DND-41 (cell line): ENCODE measurements around the gene GLIS2.

Experiments used
- ATAC-seq: fragments of 200-7000 bp; cut with Tn5 transposase; 3 replicates; pipeline ENCODE4 v1.9.1; 2021; ENCODE audit warnings: low read depth; ENCODE audit not compliant: insufficient read depth
- DNase-seq: peaks from one replicate; pipeline ENCODE4 v3.0.0-alpha.2; 2020
- H2AFZ ChIP-seq: 2 replicates; pipeline ENCODE4 v1.6.0; 2012; ENCODE audit warnings: low read depth, low read length
- H3K27ac ChIP-seq: 2 replicates; pipeline ENCODE4 v1.5.1; 2012; ENCODE audit warnings: low read length, inconsistent platforms
- H3K27me3 ChIP-seq: fragments of 200-600 bp; sonication (generic); 2 replicates; pipeline ENCODE4 v1.6.0; 2012; ENCODE audit warnings: low read length, mild to moderate bottlenecking, inconsistent platforms; ENCODE audit not compliant: insufficient read depth, poor library complexity
- H3K36me3 ChIP-seq: 2 replicates; pipeline ENCODE4 v1.5.1; 2012; ENCODE audit warnings: low read length, inconsistent platforms; ENCODE audit not compliant: insufficient read depth
- H3K4me1 ChIP-seq: 2 replicates; pipeline ENCODE4 v1.5.1; 2012; ENCODE audit warnings: mild to moderate bottlenecking, low read length; ENCODE audit not compliant: insufficient read depth
- H3K4me2 ChIP-seq: 2 replicates; pipeline ENCODE4 v1.6.0; 2012; ENCODE audit warnings: mild to moderate bottlenecking, moderate library complexity, low read length, inconsistent platforms; ENCODE audit not compliant: insufficient read depth
- H3K4me3 ChIP-seq, 2 experiments: fragments of 200-600 bp in 1 of 2; shearing (Covaris generic) in 1 of 2; 2 replicates each; pipeline ENCODE4 v1.5.1; 2012 to 2016; ENCODE audit warnings: inconsistent platforms in 2 of 2, low read length in 2 of 2, mild to moderate bottlenecking in 2 of 2, low read depth in 1 of 2, moderate library complexity in 1 of 2
- H3K79me2 ChIP-seq: 2 replicates; pipeline ENCODE4 v1.6.0; 2012; ENCODE audit warnings: low read length, inconsistent platforms; ENCODE audit not compliant: insufficient read depth
- H3K9ac ChIP-seq: 2 replicates; pipeline ENCODE4 v1.6.0; 2012; ENCODE audit warnings: low read depth, mild to moderate bottlenecking, inconsistent platforms, low read length, moderate library complexity
- H3K9me3 ChIP-seq: 2 replicates; pipeline ENCODE4 v1.5.1; 2012; ENCODE audit warnings: low read length, moderate library complexity, mild to moderate bottlenecking, inconsistent platforms; ENCODE audit not compliant: insufficient read depth, severe bottlenecking
- H4K20me1 ChIP-seq: 2 replicates; pipeline ENCODE4 v1.6.0; 2012; ENCODE audit warnings: low read length; ENCODE audit not compliant: insufficient read depth
- EZH2 ChIP-seq: IDR thresholded peaks from 3 replicates; pipeline ENCODE4 v1.6.1; 2012; ENCODE audit warnings: borderline replicate concordance, low read depth, mild to moderate bottlenecking, moderate library complexity, low read length, inconsistent platforms; ENCODE audit not compliant: severe bottlenecking
- TF ChIP-seq, protein P1 (sequence below): IDR thresholded peaks from 2 replicates; pipeline ENCODE4 v1.5.1; 2012; ENCODE audit warnings: borderline replicate concordance, low read length, moderate library complexity, mild to moderate bottlenecking; ENCODE audit not compliant: poor library complexity, severe bottlenecking; ENCODE audit errors: extremely low read depth

The GLIS2 gene

DNA sequence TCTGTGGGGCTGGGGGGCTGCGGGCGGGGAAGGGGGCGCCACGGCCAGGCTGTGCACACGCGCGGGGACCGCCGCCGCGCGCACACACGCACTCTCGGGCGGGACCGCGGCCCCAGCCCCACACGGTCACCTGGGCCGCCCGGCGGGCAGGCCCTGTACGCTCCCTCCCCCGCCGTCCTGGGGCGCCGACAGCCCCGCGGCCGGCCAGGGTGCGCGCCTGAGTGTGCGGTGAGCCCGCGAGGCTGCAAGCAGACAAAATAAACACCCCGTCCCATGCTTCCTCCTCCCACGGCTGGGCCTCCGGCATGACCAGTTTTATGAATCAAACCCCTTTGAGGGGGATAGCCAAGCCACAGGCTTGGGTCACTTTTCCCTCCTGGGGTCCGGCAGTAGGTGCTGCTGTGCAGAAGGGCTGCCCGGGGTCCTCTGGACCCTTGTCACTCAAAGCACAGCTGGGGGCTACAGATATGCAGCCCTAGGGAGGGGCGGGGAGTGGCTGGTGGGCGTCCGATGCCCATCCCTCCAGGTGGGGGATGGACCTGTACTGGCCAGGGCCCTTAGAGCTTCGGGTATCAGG lies 56.2 kb downstream of the GLIS2 start:
- H3K4me3 ChIP-seq, result no peak overlapping the region
- no peaks in the 10 kb centered on the region for H3K79me2 ChIP-seq
- peaks cover 46% of the 10 kb centered on the region for H4K20me1 ChIP-seq
- H3K4me1 ChIP-seq, result no peaks in the 10 kb centered on the region
- H3K27me3 ChIP-seq, result no peaks in the 10 kb centered on the region
- DNase-seq (no peak), ATAC-seq (no peak)
- no peak overlapping the region for H3K9ac ChIP-seq
- no peaks in the 10 kb centered on the region for H3K9me3 ChIP-seq
- no peak overlapping the region for H3K27ac ChIP-seq
- TF ChIP-seq, protein P1, sequence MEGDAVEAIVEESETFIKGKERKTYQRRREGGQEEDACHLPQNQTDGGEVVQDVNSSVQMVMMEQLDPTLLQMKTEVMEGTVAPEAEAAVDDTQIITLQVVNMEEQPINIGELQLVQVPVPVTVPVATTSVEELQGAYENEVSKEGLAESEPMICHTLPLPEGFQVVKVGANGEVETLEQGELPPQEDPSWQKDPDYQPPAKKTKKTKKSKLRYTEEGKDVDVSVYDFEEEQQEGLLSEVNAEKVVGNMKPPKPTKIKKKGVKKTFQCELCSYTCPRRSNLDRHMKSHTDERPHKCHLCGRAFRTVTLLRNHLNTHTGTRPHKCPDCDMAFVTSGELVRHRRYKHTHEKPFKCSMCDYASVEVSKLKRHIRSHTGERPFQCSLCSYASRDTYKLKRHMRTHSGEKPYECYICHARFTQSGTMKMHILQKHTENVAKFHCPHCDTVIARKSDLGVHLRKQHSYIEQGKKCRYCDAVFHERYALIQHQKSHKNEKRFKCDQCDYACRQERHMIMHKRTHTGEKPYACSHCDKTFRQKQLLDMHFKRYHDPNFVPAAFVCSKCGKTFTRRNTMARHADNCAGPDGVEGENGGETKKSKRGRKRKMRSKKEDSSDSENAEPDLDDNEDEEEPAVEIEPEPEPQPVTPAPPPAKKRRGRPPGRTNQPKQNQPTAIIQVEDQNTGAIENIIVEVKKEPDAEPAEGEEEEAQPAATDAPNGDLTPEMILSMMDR, result no peak
- TF ChIP-seq EZH2, result no peak
- H2AFZ ChIP-seq, result no peak overlapping the region
- H3K4me2 ChIP-seq, result no peak overlapping the region
- H3K36me3 ChIP-seq, result peaks cover 10% of the 10 kb centered on the region

DNA sequence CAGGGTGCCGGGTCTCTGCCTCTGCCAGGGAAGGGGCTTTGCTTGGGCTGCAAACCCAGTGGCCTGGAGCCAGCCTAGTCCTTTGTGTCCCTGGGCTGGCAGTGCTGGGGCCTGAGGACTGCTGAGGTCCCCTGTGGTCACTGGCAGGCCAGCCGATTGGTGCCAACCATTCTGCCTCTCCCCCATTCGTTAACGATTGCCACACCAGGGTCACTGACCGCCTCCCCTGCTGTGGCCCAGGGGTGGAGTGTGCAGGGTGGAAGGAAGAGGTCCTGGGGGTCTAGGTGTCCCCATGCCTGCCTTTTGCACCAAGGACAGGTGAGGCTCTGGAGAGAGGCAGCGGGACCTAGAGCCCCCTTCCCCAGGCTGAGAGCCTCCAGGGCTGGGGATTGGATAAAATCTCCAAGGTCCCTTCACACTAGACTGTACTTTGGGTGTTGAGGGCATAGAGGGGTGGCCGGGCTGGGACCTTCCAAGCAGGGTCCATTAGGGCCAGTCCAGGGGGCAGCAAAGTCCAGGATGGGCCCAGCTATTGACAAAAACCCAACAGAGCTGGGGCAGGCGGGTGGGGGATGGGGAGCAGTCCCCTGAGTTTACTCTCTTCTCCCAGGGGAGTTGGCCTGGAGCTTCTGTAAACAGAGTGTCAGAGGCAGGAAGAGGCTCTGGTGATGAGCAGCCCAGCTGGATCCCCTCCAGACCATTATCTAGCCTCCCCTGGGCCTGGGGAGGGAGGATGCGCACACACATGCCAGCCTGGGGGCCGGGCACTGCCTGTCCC lies 56.9 kb downstream of the GLIS2 start:
- no peak for DNase-seq
- peaks cover 3% of the 10 kb centered on the region; the same call in 1 of the 2 replicates for H3K36me3 ChIP-seq
- H3K4me1 ChIP-seq, result no peaks in the 10 kb centered on the region
- no peaks in the 10 kb centered on the region for H3K9me3 ChIP-seq
- no peak overlapping the region for H3K4me3 ChIP-seq
- H2AFZ ChIP-seq, result no peak overlapping the region
- H3K27me3 ChIP-seq, result no peaks in the 10 kb centered on the region
- H3K27ac ChIP-seq, result no peak overlapping the region; the same call in 1 of the 2 replicates
- no peak overlapping the region for H3K9ac ChIP-seq
- H4K20me1 ChIP-seq, result peaks cover 43% of the 10 kb centered on the region
- TF ChIP-seq, protein P1, result no peak
- no peak for TF ChIP-seq EZH2
- ATAC-seq, result no peak
- H3K79me2 ChIP-seq, result no peaks in the 10 kb centered on the region
- H3K4me2 ChIP-seq, result no peak overlapping the region

DNA sequence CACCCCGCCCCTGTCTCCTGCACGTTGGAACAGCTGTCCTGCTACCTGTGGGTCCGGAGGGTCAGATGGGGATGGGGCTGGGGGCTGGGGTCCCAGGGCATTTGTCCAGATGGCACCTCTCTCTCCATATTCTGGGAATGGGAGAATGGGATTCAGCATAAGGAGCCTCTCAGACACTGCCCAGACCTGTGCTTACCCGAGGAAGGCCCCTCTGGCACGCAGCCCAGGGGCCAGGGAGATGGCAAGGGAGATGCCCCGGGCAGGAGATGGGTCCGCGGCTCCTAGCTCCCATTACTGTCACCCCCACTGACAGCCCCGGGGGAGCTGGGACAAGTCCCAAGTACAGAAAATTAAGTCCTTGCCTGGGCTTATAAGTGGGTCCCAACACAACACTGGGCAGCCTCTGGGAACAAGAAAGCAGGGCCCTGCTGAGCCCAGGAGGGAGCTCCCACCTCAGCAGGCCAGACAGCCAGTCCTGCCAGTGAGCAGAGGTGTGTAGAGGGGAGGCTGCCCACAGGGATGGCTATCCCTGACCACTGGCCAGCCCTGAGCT lies 57.6 kb downstream of the GLIS2 start:
- no peak overlapping the region for H3K27ac ChIP-seq
- no peak overlapping the region for H3K4me3 ChIP-seq
- no peaks in the 10 kb centered on the region for H3K9me3 ChIP-seq
- TF ChIP-seq, protein P1, result no peak
- no peak for TF ChIP-seq EZH2
- no peak for DNase-seq
- peaks cover 50% of the 10 kb centered on the region for H4K20me1 ChIP-seq
- no peak overlapping the region for H2AFZ ChIP-seq
- no peak overlapping the region for H3K4me2 ChIP-seq
- no peaks in the 10 kb centered on the region for H3K27me3 ChIP-seq
- peaks cover 3% of the 10 kb centered on the region; the same call in 1 of the 2 replicates for H3K36me3 ChIP-seq
- no peaks in the 10 kb centered on the region for H3K4me1 ChIP-seq
- no peak overlapping the region for H3K9ac ChIP-seq
- no peaks in the 10 kb centered on the region for H3K79me2 ChIP-seq
- ATAC-seq, result 0 out of 3 replicates have a peak, but pooled peaks have one; percentile 20
